Neutrophil (primary cell): Measurements from ENCODE around the gene FBP1.
A peak's percentile ranks its signal among the peaks of the same experiment; 100 is the strongest.

Experiments
- H3K27ac ChIP-seq: fragments of 200-600 bp; sonication (generic); 2 replicates; pipeline ENCODE4 v1.5.1; 2016; ENCODE audit warnings: mild to moderate bottlenecking, moderate library complexity
- H3K27me3 ChIP-seq: fragments of 200-600 bp; sonication (generic); 2 replicates; pipeline ENCODE4 v1.6.0; 2016; ENCODE audit warnings: mild to moderate bottlenecking
- H3K36me3 ChIP-seq: fragments of 200-600 bp; sonication (generic); 2 replicates; pipeline ENCODE4 v1.5.1; 2017
- H3K4me1 ChIP-seq, 2 experiments: fragments of 200-600 bp in 1 of 2; sonication (generic) in 1 of 2; 1 replicate in 1 of 2; 2 replicates in 1 of 2; pipeline versions ENCODE4 v1.5.1 to v1.6.1; 2013 to 2016; ENCODE audit warnings: low read depth in 1 of 2, low read length in 1 of 2, mild to moderate bottlenecking in 1 of 2, moderate library complexity in 1 of 2; ENCODE audit not compliant: control insufficient read depth in 1 of 2, insufficient read depth in 1 of 2
- H3K4me3 ChIP-seq, 2 experiments: fragments of 200-600 bp in 1 of 2; sonication (generic) in 1 of 2; 1 replicate in 1 of 2; 2 replicates in 1 of 2; pipeline ENCODE4 v1.5.1; 2013 to 2016; ENCODE audit warnings: low read depth in 1 of 2, low read length in 1 of 2, mild to moderate bottlenecking in 1 of 2, moderate library complexity in 1 of 2
- H3K9me3 ChIP-seq: fragments of 200-600 bp; sonication (generic); 2 replicates; pipeline ENCODE4 v1.5.1; 2016
- CTCF ChIP-seq: fragments of 200-600 bp; sonication (generic); IDR thresholded peaks from 2 replicates; pipeline ENCODE4 v1.5.1; 2016; ENCODE audit warnings: antibody characterized with exemption

Gene FBP1

GRCh38 chr9:94645901-94646300, 6.6 kb upstream of the FBP1 start:
- Histone ChIP-seq H3K27me3 (no peaks in the 10 kb centered on the region), H3K4me3 (no peak overlapping the region), H3K27ac (no peak overlapping the region), H3K9me3 (no peaks in the 10 kb centered on the region), H3K36me3 (no peaks in the 10 kb centered on the region), H3K4me1 (peaks cover 25 to 30% of the 10 kb centered on the region in 2 experiments)
- no peak for TF ChIP-seq CTCF

GRCh38 chr9:94644543-94644942, 5.2 kb upstream of the FBP1 start:
- peaks cover 35 to 37% of the 10 kb centered on the region in 2 experiments for H3K4me1 ChIP-seq
- H3K9me3 ChIP-seq, result no peaks in the 10 kb centered on the region
- TF ChIP-seq CTCF, result no peak
- no peaks in the 10 kb centered on the region for H3K27me3 ChIP-seq
- no peak overlapping the region for H3K27ac ChIP-seq
- no peaks in the 10 kb centered on the region for H3K36me3 ChIP-seq
- H3K4me3 ChIP-seq, result no peak overlapping the region

GRCh38 chr9:94643741-94644140, 4.4 kb upstream of the FBP1 start:
- Histone ChIP-seq H3K9me3 (no peaks in the 10 kb centered on the region), H3K27me3 (no peaks in the 10 kb centered on the region), H3K36me3 (no peaks in the 10 kb centered on the region), H3K4me3 (no peak overlapping the region), H3K4me1 (peaks cover 31 to 32% of the 10 kb centered on the region in 2 experiments), H3K27ac (no peak overlapping the region)
- no peak for TF ChIP-seq CTCF

GRCh38 chr9:94643176-94643575, 3.9 kb upstream of the FBP1 start:
- no peak for TF ChIP-seq CTCF

GRCh38 chr9:94642501-94642900, 3.2 kb upstream of the FBP1 start:
- Histone ChIP-seq H3K4me3 (no peak overlapping the region), H3K36me3 (no peaks in the 10 kb centered on the region), H3K4me1 (peaks cover 34 to 35% of the 10 kb centered on the region in 2 experiments), H3K27ac (no peak overlapping the region), H3K27me3 (peaks cover 4% of the 10 kb centered on the region), H3K9me3 (no peaks in the 10 kb centered on the region)
- TF ChIP-seq CTCF, result no peak

More at GRCh38 chr9:94643176-94643575, 3.9 kb upstream of the FBP1 start:
- H3K9me3 ChIP-seq, result no peaks in the 10 kb centered on the region
- H3K27ac ChIP-seq, result no peak overlapping the region
- no peak overlapping the region for H3K4me3 ChIP-seq
- peaks cover 32 to 34% of the 10 kb centered on the region in 2 experiments for H3K4me1 ChIP-seq
- H3K27me3 ChIP-seq, result peaks cover 2% of the 10 kb centered on the region
- H3K36me3 ChIP-seq, result no peaks in the 10 kb centered on the region

GRCh38 chr9:94639999-94640376, 670 bp upstream of the FBP1 start:
- no peaks in the 10 kb centered on the region for H3K36me3 ChIP-seq
- H3K4me3 ChIP-seq, result peak overlapping the region; percentile 77 to 91
- peaks cover 34 to 35% of the 10 kb centered on the region in 2 experiments for H3K4me1 ChIP-seq
- no peak for TF ChIP-seq CTCF
- H3K9me3 ChIP-seq, result no peaks in the 10 kb centered on the region
- peak overlapping the region; percentile 92 for H3K27ac ChIP-seq
- peaks cover 4% of the 10 kb centered on the region for H3K27me3 ChIP-seq
